K562 (cell line): ENCODE measurements around the gene SPINT1. TPM values are rescaled to one million over a fixed set of nuclear protein-coding genes. Genes with fewer than 3 reads are reported as not detected.

Experiments
- AFF4 ChIP-seq: sonication (generic); formaldehyde crosslinking; IDR thresholded peaks from 2 replicates; pipeline ENCODE4 v1.8.0; 2023; ENCODE audit warnings: mild to moderate bottlenecking, missing genetic modification reagents
- CTBP1 ChIP-seq: fragments of 450-650 bp; IDR thresholded peaks from 2 replicates; pipeline ENCODE4 v1.6.1; 2016; ENCODE audit warnings: borderline replicate concordance
- FOSL1 ChIP-seq: fragments of 200-800 bp; sonication (Bioruptor generic); conservative IDR thresholded peaks from 2 replicates; pipeline ENCODE4 v1.6.1; 2016; ENCODE audit warnings: missing genetic modification characterization, missing compliant biosample characterization
- HMGN3 ChIP-seq: IDR thresholded peaks from 2 replicates; pipeline ENCODE4 v1.6.1; 2011; ENCODE audit warnings: borderline replicate concordance, low read depth, mild to moderate bottlenecking, mixed read lengths, low read length; ENCODE audit not compliant: insufficient read length; ENCODE audit errors: extremely low read depth
- NR4A1 ChIP-seq, 2 experiments: fragments of 250-450 bp in 1 of 2; fragments of 450-650 bp in 1 of 2; sonication (Bioruptor Pico) in 1 of 2; IDR thresholded peaks; 2 replicates each; pipeline versions ENCODE4 v1.4.0 to v1.6.1; 2016 to 2020; ENCODE audit warnings: mild to moderate bottlenecking in 2 of 2, missing compliant biosample characterization in 1 of 2, missing genetic modification characterization in 1 of 2, moderate library complexity in 1 of 2
- PRDM10 ChIP-seq: fragments of 450-650 bp; IDR thresholded peaks from 2 replicates; pipeline ENCODE4 v1.6.1; 2018; ENCODE audit not compliant: partially characterized antibody
- polyA plus RNA-seq, 8 experiments: library from polyadenylated mRNA; depleted of rRNA in 4 of 8; stranded (reverse) in 5 of 8; unstranded in 3 of 8; fragments of >200 nt; fragmentation: Nextera tagmentation in 2 of 8; fragmentation: Illumina TruSeq in 1 of 8; extraction: Ambion mirVana in 2 of 8; extraction: Trizol in 1 of 8; gene quantifications; 2 replicates each; pipeline versions ENCODE4 v1.2.1 to v1.2.3, GENCODE V29; 2011 to 2014; ENCODE audit warnings: inconsistent platforms in 1 of 8, missing spikeins in 1 of 8
- total RNA-seq, 7 experiments: library from RNA; depleted of rRNA in 6 of 7; stranded (reverse); fragments of >200 nt in 6 of 7; fragmentation: Illumina TruSeq in 2 of 7; extraction: Trizol in 2 of 7; gene quantifications; 2 replicates each; pipeline versions ENCODE4 v1.2.1 to v1.2.3, GENCODE V29; 2011 to 2021; ENCODE audit warnings: low replicate concordance in 1 of 7
- TF ChIP-seq, protein P1 (sequence below), 2 experiments: fragments of 450-650 bp; formaldehyde crosslinking in 1 of 2; IDR thresholded peaks; 2 replicates each; pipeline versions ENCODE4 v1.4.0 to v1.6.1; 2014 to 2020; ENCODE audit warnings: mild to moderate bottlenecking in 2 of 2, borderline replicate concordance in 1 of 2, low read depth in 1 of 2

Gene SPINT1
- total and polyA plus RNA-seq, 9 of the 15 experiments (the other 6 are each of a cell fraction or from before 2014, with no cell fraction given), result 0.78 to 4.5 (median 1.5) TPM

- TF ChIP-seq, protein P1, sequence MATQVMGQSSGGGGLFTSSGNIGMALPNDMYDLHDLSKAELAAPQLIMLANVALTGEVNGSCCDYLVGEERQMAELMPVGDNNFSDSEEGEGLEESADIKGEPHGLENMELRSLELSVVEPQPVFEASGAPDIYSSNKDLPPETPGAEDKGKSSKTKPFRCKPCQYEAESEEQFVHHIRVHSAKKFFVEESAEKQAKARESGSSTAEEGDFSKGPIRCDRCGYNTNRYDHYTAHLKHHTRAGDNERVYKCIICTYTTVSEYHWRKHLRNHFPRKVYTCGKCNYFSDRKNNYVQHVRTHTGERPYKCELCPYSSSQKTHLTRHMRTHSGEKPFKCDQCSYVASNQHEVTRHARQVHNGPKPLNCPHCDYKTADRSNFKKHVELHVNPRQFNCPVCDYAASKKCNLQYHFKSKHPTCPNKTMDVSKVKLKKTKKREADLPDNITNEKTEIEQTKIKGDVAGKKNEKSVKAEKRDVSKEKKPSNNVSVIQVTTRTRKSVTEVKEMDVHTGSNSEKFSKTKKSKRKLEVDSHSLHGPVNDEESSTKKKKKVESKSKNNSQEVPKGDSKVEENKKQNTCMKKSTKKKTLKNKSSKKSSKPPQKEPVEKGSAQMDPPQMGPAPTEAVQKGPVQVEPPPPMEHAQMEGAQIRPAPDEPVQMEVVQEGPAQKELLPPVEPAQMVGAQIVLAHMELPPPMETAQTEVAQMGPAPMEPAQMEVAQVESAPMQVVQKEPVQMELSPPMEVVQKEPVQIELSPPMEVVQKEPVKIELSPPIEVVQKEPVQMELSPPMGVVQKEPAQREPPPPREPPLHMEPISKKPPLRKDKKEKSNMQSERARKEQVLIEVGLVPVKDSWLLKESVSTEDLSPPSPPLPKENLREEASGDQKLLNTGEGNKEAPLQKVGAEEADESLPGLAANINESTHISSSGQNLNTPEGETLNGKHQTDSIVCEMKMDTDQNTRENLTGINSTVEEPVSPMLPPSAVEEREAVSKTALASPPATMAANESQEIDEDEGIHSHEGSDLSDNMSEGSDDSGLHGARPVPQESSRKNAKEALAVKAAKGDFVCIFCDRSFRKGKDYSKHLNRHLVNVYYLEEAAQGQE (IDR thresholded peaks at IDR 0.05; ENCODE audit: borderline replicate concordance), result no peak; the same call in 1 of the 2 replicates
- TF ChIP-seq, protein P1 (CRISPR knock-in tag; IDR thresholded peaks at IDR 0.05; ENCODE audit: low read depth), result no peak
- TF ChIP-seq AFF4 (CRISPR knock-in tag), result no peak
- peak; percentile 55 for TF ChIP-seq HMGN3
- peak; percentile 99 for TF ChIP-seq CTBP1
- peak; percentile 97 for TF ChIP-seq FOSL1 (tag)
- no peak for TF ChIP-seq PRDM10
- no peak for TF ChIP-seq NR4A1 (CRISPR knock-in tag; IDR thresholded peaks at IDR 0.05)
- peak; percentile 80; the same call in 1 of the 2 replicates for TF ChIP-seq NR4A1 (tag; IDR thresholded peaks at IDR 0.05)
Measured at GRCh38 chr15:40825661-40826422, 18.0 kb upstream of the SPINT1 start (continued).
